ENCODE data around the gene ATP6V1B1. TPM values are rescaled to one million over a fixed set of nuclear protein-coding genes. Genes with fewer than 3 reads are reported as not detected.
"Not testable (repeated sequence)": the region's sequence is repeated elsewhere in the genome, so short reads cannot be mapped to it uniquely, and the experiment has no call there.

The ATP6V1B1 gene
- total RNA-seq, 2 donors from 2014 or later: not detected

DNA sequence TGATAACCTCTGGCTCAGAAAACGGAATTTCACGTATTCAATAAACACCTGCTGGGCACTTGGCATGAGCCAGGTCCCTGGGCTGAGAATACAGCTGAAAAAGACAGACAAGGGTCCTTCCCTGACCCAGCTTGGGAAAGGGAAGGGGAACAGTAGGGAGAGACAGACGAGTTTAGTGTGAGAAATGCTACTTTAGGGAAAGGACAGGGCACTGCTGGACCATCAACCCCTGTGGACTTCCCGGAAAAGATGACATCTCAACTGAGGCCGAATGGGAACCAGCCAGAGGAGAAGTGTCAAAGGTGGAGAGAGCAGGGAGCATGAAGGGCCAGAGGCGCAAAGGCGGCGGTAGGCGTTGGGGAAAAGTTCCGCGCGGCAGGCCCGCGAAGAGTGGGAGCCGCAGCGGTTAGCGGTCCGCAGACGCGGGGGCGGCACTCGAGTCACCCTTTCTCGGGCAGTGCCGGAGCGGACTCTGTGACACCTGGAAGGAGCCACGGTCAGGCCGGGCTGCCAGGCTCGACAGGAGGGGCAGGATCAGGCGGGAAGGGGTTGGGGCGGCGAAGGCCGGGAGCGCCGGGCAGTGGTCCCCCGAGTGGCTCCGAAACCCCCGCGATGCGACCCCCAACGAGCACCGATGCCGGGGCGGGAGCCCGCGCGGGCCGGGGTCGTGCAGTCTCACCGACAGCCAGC lies 58.5 kb downstream of the ATP6V1B1 start:
- H3K4me1 Mint-ChIP-seq: peaks cover 9% of the 10 kb centered on the region
- peak overlapping the region; percentile 83 for H3K4me3 ChIP-seq (ENCODE audit: low read length)
- H3K9me3 Mint-ChIP-seq: no peaks in the 10 kb centered on the region
- DNase-seq: peak; percentile 44
- no peak overlapping the region for H3K27ac ChIP-seq (ENCODE audit: low read depth, low read length)
- H3K4me1 ChIP-seq (ENCODE audit: control insufficient read depth, insufficient read depth, low read length): peaks cover 3% of the 10 kb centered on the region
- TF ChIP-seq, protein P1, sequence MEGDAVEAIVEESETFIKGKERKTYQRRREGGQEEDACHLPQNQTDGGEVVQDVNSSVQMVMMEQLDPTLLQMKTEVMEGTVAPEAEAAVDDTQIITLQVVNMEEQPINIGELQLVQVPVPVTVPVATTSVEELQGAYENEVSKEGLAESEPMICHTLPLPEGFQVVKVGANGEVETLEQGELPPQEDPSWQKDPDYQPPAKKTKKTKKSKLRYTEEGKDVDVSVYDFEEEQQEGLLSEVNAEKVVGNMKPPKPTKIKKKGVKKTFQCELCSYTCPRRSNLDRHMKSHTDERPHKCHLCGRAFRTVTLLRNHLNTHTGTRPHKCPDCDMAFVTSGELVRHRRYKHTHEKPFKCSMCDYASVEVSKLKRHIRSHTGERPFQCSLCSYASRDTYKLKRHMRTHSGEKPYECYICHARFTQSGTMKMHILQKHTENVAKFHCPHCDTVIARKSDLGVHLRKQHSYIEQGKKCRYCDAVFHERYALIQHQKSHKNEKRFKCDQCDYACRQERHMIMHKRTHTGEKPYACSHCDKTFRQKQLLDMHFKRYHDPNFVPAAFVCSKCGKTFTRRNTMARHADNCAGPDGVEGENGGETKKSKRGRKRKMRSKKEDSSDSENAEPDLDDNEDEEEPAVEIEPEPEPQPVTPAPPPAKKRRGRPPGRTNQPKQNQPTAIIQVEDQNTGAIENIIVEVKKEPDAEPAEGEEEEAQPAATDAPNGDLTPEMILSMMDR (conservative IDR thresholded peaks at IDR 0.05): no peak
- peaks cover 14% of the 10 kb centered on the region for H3K36me3 Mint-ChIP-seq (ENCODE audit: low read depth)
- peak overlapping the region; percentile 90 for H3K4me3 Mint-ChIP-seq
- H3K9ac ChIP-seq (ENCODE audit: extremely low read depth, low read length, poor library complexity, severe bottlenecking): peak overlapping the region; percentile 57
- H3K27me3 ChIP-seq (ENCODE audit: control insufficient read depth, insufficient read depth, low read length, poor library complexity, severe bottlenecking): peaks cover 7% of the 10 kb centered on the region
- peaks cover 17% of the 10 kb centered on the region for H3K36me3 ChIP-seq (ENCODE audit: control insufficient read depth, insufficient read depth, low read length)
- H3K9me3 ChIP-seq (ENCODE audit: control insufficient read depth, low read length): no peaks in the 10 kb centered on the region
- H3K27ac Mint-ChIP-seq: peak overlapping the region; percentile 10
- 2 to 5% methylated on average over 17 to 49 of the region's 49 CpGs for WGBS, 2 experiments (ENCODE audit: insufficient coverage in 1 of 2, insufficient read length in 1 of 2)
- peaks cover 8% of the 10 kb centered on the region for H3K27me3 Mint-ChIP-seq (ENCODE audit: insufficient read depth)

DNA sequence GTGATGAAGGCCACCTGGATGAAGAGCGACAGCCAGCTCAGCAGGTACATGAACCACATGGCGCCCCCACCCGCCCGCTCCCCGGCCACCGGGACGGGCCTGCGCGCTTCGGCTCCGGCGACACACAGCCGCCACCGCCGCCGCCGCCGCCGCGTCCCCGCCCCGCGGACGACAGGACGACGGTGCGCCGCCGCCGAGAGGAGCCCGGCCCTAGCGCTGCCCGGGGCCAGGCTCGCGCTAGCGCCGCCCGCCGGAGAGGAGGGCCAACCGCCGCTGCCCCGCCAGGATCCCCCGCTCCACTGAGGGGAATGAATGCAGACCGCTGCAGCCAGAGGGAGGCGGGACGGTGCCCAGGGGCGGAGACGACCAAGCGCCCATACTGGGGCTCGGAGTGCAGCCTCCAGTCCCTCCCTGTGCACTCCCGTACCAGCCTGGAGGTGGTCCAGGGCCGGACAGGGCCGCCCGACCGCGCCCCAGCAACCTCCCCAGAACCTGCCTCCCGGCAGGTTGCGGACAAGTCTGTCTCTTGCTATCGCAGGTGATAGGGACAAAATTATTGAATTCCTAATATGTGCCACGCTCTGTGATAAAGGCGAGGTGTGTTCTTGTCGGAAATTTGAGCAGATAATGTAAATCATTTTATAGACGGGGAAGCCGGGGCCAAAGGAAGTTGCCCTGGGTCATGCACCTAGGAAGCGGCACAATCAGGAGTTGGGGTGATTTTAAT lies 59.2 kb downstream of the ATP6V1B1 start, which contains the start of gene TEX261:
Gene TEX261 (minus strand): TSS at position 175 of the 727 bp plus-strand sequence. CDS start 116 bp downstream, at position 59.
- H3K27ac Mint-ChIP-seq: peak within 1 kb of the TSS; percentile 55

DNA sequence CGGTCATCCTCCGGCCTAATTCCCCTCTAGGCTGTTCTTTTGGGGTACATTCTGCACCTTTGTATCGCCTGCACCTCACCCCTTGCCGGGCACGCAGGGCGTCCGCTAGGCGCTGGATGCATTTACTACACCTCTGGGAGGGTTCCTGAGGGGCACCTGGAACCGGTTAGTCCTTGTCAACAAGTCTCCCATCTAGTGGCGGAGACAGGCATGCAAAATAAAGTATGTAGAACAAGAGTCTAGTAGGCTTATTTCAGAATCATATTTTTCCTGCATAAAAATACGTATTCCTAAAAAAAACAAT lies 59.7 kb downstream of the ATP6V1B1 start:
- DNase-seq: peak; percentile 81

More for the DNA sequence above, 59.2 kb downstream of the ATP6V1B1 start, which contains the start of gene TEX261:
- DNase-seq: peak; percentile 97
- peaks cover 10% of the 10 kb centered on the region for H3K27me3 Mint-ChIP-seq (ENCODE audit: insufficient read depth)
- no peaks in the 10 kb centered on the region for H3K9me3 Mint-ChIP-seq
- peaks cover 9% of the 10 kb centered on the region for H3K36me3 Mint-ChIP-seq (ENCODE audit: low read depth)
- Histone ChIP-seq H3K36me3 (ENCODE audit: control insufficient read depth, insufficient read depth, low read length) (peaks cover 11% of the 10 kb centered on the region), H3K4me1 (ENCODE audit: control insufficient read depth, insufficient read depth, low read length) (peaks cover 3% of the 10 kb centered on the region), H3K9ac (ENCODE audit: extremely low read depth, low read length, poor library complexity, severe bottlenecking) (peak within 1 kb of the TSS; percentile 57), H3K27ac (ENCODE audit: low read depth, low read length) (no peak within 1 kb of the TSS), H3K9me3 (ENCODE audit: control insufficient read depth, low read length) (no peaks in the 10 kb centered on the region), H3K4me3 (ENCODE audit: low read length) (peak within 1 kb of the TSS; percentile 93), H3K27me3 (ENCODE audit: control insufficient read depth, insufficient read depth, low read length, poor library complexity, severe bottlenecking) (peaks cover 7% of the 10 kb centered on the region)
- H3K4me1 Mint-ChIP-seq: peaks cover 9% of the 10 kb centered on the region
- TF ChIP-seq, protein P1 (conservative IDR thresholded peaks at IDR 0.05): peak; percentile 71
- WGBS, 2 experiments (ENCODE audit: insufficient coverage in 1 of 2, insufficient read length in 1 of 2): 0 to 1% methylated on average over 29 to 65 of the region's 65 CpGs
- H3K4me3 Mint-ChIP-seq: peak within 1 kb of the TSS; percentile 90

DNA sequence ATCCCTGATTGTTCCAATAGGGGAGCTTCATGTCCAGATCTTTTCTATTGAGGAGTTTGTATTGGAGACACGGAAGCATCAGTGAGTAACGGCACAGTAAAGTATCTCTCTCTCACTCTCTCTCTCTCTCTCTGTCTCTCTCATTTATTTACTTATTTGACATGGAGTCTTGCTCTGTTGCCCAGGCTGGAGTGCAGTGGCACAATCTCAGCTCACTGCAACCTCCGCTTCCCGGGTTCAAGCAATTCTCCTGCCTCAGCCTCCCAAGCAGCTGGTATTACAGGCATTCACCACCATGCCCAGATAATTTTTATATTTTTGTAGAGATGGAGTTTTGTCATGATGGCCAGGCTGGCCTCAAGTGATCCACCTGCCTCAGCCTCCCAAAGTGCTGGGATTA lies 63.2 kb downstream of the ATP6V1B1 start:
- H3K36me3 Mint-ChIP-seq (ENCODE audit: low read depth); H3K4me3 Mint-ChIP-seq; H3K36me3 ChIP-seq (ENCODE audit: control insufficient read depth, insufficient read depth, low read length); H3K27ac ChIP-seq (ENCODE audit: low read depth, low read length); H3K4me3 ChIP-seq (ENCODE audit: low read length); H3K27me3 ChIP-seq (ENCODE audit: control insufficient read depth, insufficient read depth, low read length, poor library complexity, severe bottlenecking); H3K9me3 Mint-ChIP-seq; DNase-seq; H3K9me3 ChIP-seq (ENCODE audit: control insufficient read depth, low read length); H3K4me1 ChIP-seq (ENCODE audit: control insufficient read depth, insufficient read depth, low read length); H3K27ac Mint-ChIP-seq; H3K9ac ChIP-seq (ENCODE audit: extremely low read depth, low read length, poor library complexity, severe bottlenecking): not testable (repeated sequence)
- Mint-ChIP-seq H3K27me3 (ENCODE audit: insufficient read depth) (peaks cover 10% of the 10 kb centered on the region), H3K4me1 (peaks cover 14% of the 10 kb centered on the region)
- WGBS, 2 experiments (ENCODE audit: insufficient coverage in 1 of 2, insufficient read length in 1 of 2): 87 to 95% methylated on average over 2 to 4 of the region's 4 CpGs

More for the DNA sequence above, 59.7 kb downstream of the ATP6V1B1 start:
- WGBS, 2 experiments (ENCODE audit: insufficient coverage in 1 of 2, insufficient read length in 1 of 2): 3% methylated on average over 6 to 11 of the region's 11 CpGs
- H3K4me1 Mint-ChIP-seq: peaks cover 9% of the 10 kb centered on the region
- peak overlapping the region; percentile 93 for H3K4me3 ChIP-seq (ENCODE audit: low read length)
- peaks cover 10% of the 10 kb centered on the region for H3K27me3 Mint-ChIP-seq (ENCODE audit: insufficient read depth)
- no peak overlapping the region for H3K9ac ChIP-seq (ENCODE audit: extremely low read depth, low read length, poor library complexity, severe bottlenecking)
- peaks cover 11% of the 10 kb centered on the region for H3K36me3 ChIP-seq (ENCODE audit: control insufficient read depth, insufficient read depth, low read length)
- peaks cover 9% of the 10 kb centered on the region for H3K36me3 Mint-ChIP-seq (ENCODE audit: low read depth)
- H3K27ac Mint-ChIP-seq: peak overlapping the region; percentile 55
- peaks cover 7% of the 10 kb centered on the region for H3K27me3 ChIP-seq (ENCODE audit: control insufficient read depth, insufficient read depth, low read length, poor library complexity, severe bottlenecking)
- H3K27ac ChIP-seq (ENCODE audit: low read depth, low read length): no peak overlapping the region
- no peaks in the 10 kb centered on the region for H3K9me3 ChIP-seq (ENCODE audit: control insufficient read depth, low read length)
- TF ChIP-seq, protein P1 (conservative IDR thresholded peaks at IDR 0.05): peak; percentile 73
- H3K4me3 Mint-ChIP-seq: peak overlapping the region; percentile 90
- H3K9me3 Mint-ChIP-seq: no peaks in the 10 kb centered on the region
- H3K4me1 ChIP-seq (ENCODE audit: control insufficient read depth, insufficient read depth, low read length): peaks cover 3% of the 10 kb centered on the region
